DND-41 (cell line): ENCODE measurements around the gene CYP2W1.

Experiments
- ATAC-seq: fragments of 200-7000 bp; cut with Tn5 transposase; 3 replicates; pipeline ENCODE4 v1.9.1; 2021; ENCODE audit warnings: low read depth; ENCODE audit not compliant: insufficient read depth
- DNase-seq: peaks from one replicate; pipeline ENCODE4 v3.0.0-alpha.2; 2020
- H2AFZ ChIP-seq: 2 replicates; pipeline ENCODE4 v1.6.0; 2012; ENCODE audit warnings: low read depth, low read length
- H3K27ac ChIP-seq: 2 replicates; pipeline ENCODE4 v1.5.1; 2012; ENCODE audit warnings: low read length, inconsistent platforms
- H3K27me3 ChIP-seq: fragments of 200-600 bp; sonication (generic); 2 replicates; pipeline ENCODE4 v1.6.0; 2012; ENCODE audit warnings: low read length, mild to moderate bottlenecking, inconsistent platforms; ENCODE audit not compliant: insufficient read depth, poor library complexity
- H3K36me3 ChIP-seq: 2 replicates; pipeline ENCODE4 v1.5.1; 2012; ENCODE audit warnings: low read length, inconsistent platforms; ENCODE audit not compliant: insufficient read depth
- H3K4me1 ChIP-seq: 2 replicates; pipeline ENCODE4 v1.5.1; 2012; ENCODE audit warnings: mild to moderate bottlenecking, low read length; ENCODE audit not compliant: insufficient read depth
- H3K4me2 ChIP-seq: 2 replicates; pipeline ENCODE4 v1.6.0; 2012; ENCODE audit warnings: mild to moderate bottlenecking, moderate library complexity, low read length, inconsistent platforms; ENCODE audit not compliant: insufficient read depth
- H3K4me3 ChIP-seq, 2 experiments: fragments of 200-600 bp in 1 of 2; shearing (Covaris generic) in 1 of 2; 2 replicates each; pipeline ENCODE4 v1.5.1; 2012 to 2016; ENCODE audit warnings: inconsistent platforms in 2 of 2, low read length in 2 of 2, mild to moderate bottlenecking in 2 of 2, low read depth in 1 of 2, moderate library complexity in 1 of 2
- H3K79me2 ChIP-seq: 2 replicates; pipeline ENCODE4 v1.6.0; 2012; ENCODE audit warnings: low read length, inconsistent platforms; ENCODE audit not compliant: insufficient read depth
- H3K9ac ChIP-seq: 2 replicates; pipeline ENCODE4 v1.6.0; 2012; ENCODE audit warnings: low read depth, mild to moderate bottlenecking, inconsistent platforms, low read length, moderate library complexity
- H3K9me3 ChIP-seq: 2 replicates; pipeline ENCODE4 v1.5.1; 2012; ENCODE audit warnings: low read length, moderate library complexity, mild to moderate bottlenecking, inconsistent platforms; ENCODE audit not compliant: insufficient read depth, severe bottlenecking
- H4K20me1 ChIP-seq: 2 replicates; pipeline ENCODE4 v1.6.0; 2012; ENCODE audit warnings: low read length; ENCODE audit not compliant: insufficient read depth
- EZH2 ChIP-seq: IDR thresholded peaks from 3 replicates; pipeline ENCODE4 v1.6.1; 2012; ENCODE audit warnings: borderline replicate concordance, low read depth, mild to moderate bottlenecking, moderate library complexity, low read length, inconsistent platforms; ENCODE audit not compliant: severe bottlenecking
- TF ChIP-seq, protein P1 (sequence below): IDR thresholded peaks from 2 replicates; pipeline ENCODE4 v1.5.1; 2012; ENCODE audit warnings: borderline replicate concordance, low read length, moderate library complexity, mild to moderate bottlenecking; ENCODE audit not compliant: poor library complexity, severe bottlenecking; ENCODE audit errors: extremely low read depth

CYP2W1 gene

GRCh38 chr7:961546-962400, 21.2 kb upstream of the CYP2W1 start:
- no peak overlapping the region for H3K27ac ChIP-seq
- ATAC-seq (no peak), DNase-seq (no peak)
- no peak for TF ChIP-seq EZH2
- TF ChIP-seq, protein P1, sequence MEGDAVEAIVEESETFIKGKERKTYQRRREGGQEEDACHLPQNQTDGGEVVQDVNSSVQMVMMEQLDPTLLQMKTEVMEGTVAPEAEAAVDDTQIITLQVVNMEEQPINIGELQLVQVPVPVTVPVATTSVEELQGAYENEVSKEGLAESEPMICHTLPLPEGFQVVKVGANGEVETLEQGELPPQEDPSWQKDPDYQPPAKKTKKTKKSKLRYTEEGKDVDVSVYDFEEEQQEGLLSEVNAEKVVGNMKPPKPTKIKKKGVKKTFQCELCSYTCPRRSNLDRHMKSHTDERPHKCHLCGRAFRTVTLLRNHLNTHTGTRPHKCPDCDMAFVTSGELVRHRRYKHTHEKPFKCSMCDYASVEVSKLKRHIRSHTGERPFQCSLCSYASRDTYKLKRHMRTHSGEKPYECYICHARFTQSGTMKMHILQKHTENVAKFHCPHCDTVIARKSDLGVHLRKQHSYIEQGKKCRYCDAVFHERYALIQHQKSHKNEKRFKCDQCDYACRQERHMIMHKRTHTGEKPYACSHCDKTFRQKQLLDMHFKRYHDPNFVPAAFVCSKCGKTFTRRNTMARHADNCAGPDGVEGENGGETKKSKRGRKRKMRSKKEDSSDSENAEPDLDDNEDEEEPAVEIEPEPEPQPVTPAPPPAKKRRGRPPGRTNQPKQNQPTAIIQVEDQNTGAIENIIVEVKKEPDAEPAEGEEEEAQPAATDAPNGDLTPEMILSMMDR: no peak
- H3K4me1 ChIP-seq: no peaks in the 10 kb centered on the region
- H3K9ac ChIP-seq: no peak overlapping the region
- peaks cover 2% of the 10 kb centered on the region; the same call in 1 of the 2 replicates for H4K20me1 ChIP-seq
- no peaks in the 10 kb centered on the region for H3K79me2 ChIP-seq
- H2AFZ ChIP-seq: no peak overlapping the region
- H3K4me2 ChIP-seq: no peak overlapping the region
- H3K4me3 ChIP-seq: no peak overlapping the region
- H3K36me3 ChIP-seq: peaks cover 5% of the 10 kb centered on the region; the same call in 1 of the 2 replicates
- H3K9me3 ChIP-seq: no peaks in the 10 kb centered on the region
- H3K27me3 ChIP-seq: no peaks in the 10 kb centered on the region

GRCh38 chr7:962401-963081, 20.4 kb upstream of the CYP2W1 start:
- H3K27ac ChIP-seq: no peak overlapping the region
- peaks cover 5% of the 10 kb centered on the region for H4K20me1 ChIP-seq
- H3K27me3 ChIP-seq: no peaks in the 10 kb centered on the region
- no peaks in the 10 kb centered on the region for H3K9me3 ChIP-seq
- ATAC-seq: no peak
- TF ChIP-seq, protein P1: no peak
- no peak for TF ChIP-seq EZH2
- H3K79me2 ChIP-seq: no peaks in the 10 kb centered on the region
- no peak overlapping the region for H3K4me3 ChIP-seq
- H3K9ac ChIP-seq: no peak overlapping the region
- H3K36me3 ChIP-seq: peaks cover 13% of the 10 kb centered on the region
- no peaks in the 10 kb centered on the region for H3K4me1 ChIP-seq
- H3K4me2 ChIP-seq: no peak overlapping the region
- no peak for DNase-seq
- no peak overlapping the region for H2AFZ ChIP-seq

DNA sequence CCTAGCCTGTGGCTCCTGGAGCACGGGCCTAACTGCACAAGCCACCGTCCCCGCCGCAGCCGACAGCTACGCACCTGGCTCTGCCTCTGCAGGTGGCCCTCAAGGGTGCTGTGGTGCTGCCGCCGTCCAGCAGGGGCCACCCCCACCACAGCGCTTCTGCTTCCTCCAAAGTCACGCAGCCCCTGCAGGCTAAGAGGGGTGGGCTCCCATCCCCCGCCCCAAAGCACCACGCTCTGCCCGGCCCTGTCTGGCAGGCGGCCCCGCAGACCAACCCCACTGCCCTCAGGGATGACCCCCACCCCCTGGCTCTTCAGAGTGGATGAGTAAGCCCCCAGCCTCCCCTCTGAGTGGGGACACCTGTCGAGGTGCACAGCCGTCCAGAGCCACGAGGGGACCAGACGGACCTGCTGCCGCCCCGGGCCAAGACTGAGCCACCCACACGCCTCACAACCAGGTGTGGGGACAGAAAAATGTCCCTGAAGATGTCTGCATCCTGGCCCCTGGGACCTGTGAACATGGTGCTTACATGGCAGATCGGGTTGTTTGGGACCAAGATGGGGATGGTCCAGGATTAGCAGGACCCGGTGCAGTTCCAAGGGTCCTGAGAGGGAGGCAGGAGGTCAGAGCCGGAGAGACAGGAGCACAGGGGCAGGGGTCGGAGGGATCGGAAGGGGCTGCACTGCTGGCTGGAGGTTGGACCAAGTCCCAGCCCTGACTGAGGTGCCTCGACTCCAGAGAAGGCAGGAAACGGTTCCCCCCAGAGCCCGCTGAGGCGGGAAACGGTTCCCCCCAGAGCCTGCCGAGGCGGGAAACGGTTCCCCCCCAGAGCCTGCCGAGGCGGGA, 19.5 kb upstream of the CYP2W1 start:
- Histone ChIP-seq H4K20me1 (peaks cover 14% of the 10 kb centered on the region), H3K27me3 (no peaks in the 10 kb centered on the region), H2AFZ (no peak overlapping the region), H3K9ac (no peak overlapping the region), H3K4me1 (no peaks in the 10 kb centered on the region), H3K4me2 (no peak overlapping the region), H3K4me3 (no peak overlapping the region), H3K79me2 (peaks cover 2% of the 10 kb centered on the region; the same call in 1 of the 2 replicates), H3K36me3 (peaks cover 22% of the 10 kb centered on the region), H3K9me3 (no peaks in the 10 kb centered on the region), H3K27ac (no peak overlapping the region)
- no peak for DNase-seq
- peak; percentile 17; the same call in 1 of the 3 replicates for ATAC-seq
- no peak for TF ChIP-seq EZH2
- TF ChIP-seq, protein P1: no peak
